ENCODE data around the gene RGS11.

RGS11 gene

GRCh38 chr16:228151-228851, 47.4 kb downstream of the RGS11 start:
- no peak for DNase-seq

- no peak for DNase-seq
Observed at GRCh38 chr16:220021-220420, 55.7 kb downstream of the RGS11 start.

Data from retina (tissue), 1 donor.